Upper lobe of left lung (tissue), 4 donors: ENCODE measurements around the gene PSMB2.

Experiments
- POLR2A ChIP-seq, 4 donors: fragments of 450-650 bp; IDR thresholded peaks; one replicate each; pipeline ENCODE4 v1.5.1; 2016 to 2017; ENCODE audit warnings: antibody characterized with exemption in 4 of 4, mild to moderate bottlenecking in 2 of 4
- TF ChIP-seq, protein P1 (sequence below), 6 experiments: fragments of 450-650 bp in 4 of 6; fragments of 200-600 bp in 2 of 6; sonication (generic) in 2 of 6; IDR thresholded peaks; one replicate each; pipeline ENCODE4 v1.5.1; 2016 to 2019; ENCODE audit warnings: antibody characterized with exemption in 6 of 6

DNA sequence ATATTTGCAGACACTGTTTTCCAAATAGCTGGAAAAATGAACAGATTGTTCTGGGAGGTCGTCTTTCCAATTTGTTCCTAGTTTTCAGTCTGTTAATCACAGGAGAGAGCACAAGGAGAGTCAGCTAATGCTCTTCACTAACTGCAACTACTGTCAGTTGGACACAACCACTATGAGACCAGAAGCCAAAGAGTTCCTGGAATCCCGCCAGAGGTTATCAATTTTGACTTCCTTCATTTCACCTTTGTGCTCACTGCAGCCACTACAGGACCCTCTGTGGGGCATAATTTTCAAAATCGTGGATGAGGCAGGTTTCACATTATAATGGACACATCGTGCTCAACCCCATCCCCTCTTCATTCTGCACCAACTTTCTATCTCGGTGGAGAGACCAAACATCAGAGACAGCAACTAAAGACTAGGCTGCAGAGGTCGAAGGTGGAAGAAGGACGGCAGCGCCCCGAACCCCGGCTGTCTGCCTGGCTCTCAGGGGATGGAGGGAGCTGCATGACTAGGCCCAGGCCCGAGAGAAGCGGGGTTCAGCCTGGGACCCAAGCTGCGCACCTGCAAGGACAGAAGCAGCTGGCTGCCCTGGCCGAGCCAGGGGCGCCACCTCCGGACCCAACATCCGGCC, 84.7 kb downstream of the PSMB2 start:
- TF ChIP-seq, protein P1, sequence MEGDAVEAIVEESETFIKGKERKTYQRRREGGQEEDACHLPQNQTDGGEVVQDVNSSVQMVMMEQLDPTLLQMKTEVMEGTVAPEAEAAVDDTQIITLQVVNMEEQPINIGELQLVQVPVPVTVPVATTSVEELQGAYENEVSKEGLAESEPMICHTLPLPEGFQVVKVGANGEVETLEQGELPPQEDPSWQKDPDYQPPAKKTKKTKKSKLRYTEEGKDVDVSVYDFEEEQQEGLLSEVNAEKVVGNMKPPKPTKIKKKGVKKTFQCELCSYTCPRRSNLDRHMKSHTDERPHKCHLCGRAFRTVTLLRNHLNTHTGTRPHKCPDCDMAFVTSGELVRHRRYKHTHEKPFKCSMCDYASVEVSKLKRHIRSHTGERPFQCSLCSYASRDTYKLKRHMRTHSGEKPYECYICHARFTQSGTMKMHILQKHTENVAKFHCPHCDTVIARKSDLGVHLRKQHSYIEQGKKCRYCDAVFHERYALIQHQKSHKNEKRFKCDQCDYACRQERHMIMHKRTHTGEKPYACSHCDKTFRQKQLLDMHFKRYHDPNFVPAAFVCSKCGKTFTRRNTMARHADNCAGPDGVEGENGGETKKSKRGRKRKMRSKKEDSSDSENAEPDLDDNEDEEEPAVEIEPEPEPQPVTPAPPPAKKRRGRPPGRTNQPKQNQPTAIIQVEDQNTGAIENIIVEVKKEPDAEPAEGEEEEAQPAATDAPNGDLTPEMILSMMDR (IDR thresholded peaks at IDR 0.05), result no peak
- no peak for TF ChIP-seq POLR2A (IDR thresholded peaks at IDR 0.05)
